Myocyte (in vitro differentiated cells): ENCODE measurements around the gene CACNA1S. TPM values are rescaled to one million over a fixed set of nuclear protein-coding genes. Genes with fewer than 3 reads are reported as not detected.

Source experiments
- DNase-seq: peaks from one replicate; pipeline ENCODE4 v3.0.0-alpha.2; 2012; ENCODE audit warnings: low read depth
- total RNA-seq: library from RNA; depleted of rRNA; stranded (reverse); fragments of >200 nt; gene quantifications from 2 replicates; pipeline ENCODE4 v1.2.3, GENCODE V29; 2014

CACNA1S gene
- total RNA-seq, 1 donor from 2014 or later = 57.2 TPM

DNA sequence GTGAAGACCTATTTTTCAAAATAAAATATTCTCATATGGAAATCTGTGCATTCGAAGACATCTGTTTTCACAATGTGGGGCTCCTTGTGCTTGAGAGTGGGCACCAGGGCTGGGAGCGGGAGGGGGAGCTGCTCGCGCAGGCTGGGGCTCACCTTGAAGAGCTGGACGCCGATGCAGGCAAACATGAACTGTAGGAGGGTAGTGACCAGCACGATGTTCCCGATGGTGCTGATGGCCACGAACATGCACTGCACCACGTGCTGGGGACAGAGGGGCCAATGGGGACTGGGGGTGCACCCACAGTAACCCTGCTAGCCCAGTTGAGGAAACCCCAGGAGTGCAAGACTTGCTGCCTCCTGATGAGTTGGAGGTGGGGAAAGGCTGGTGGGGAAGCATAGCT lies 46.5 kb downstream of the CACNA1S start:
- DNase-seq = no peak

DNA sequence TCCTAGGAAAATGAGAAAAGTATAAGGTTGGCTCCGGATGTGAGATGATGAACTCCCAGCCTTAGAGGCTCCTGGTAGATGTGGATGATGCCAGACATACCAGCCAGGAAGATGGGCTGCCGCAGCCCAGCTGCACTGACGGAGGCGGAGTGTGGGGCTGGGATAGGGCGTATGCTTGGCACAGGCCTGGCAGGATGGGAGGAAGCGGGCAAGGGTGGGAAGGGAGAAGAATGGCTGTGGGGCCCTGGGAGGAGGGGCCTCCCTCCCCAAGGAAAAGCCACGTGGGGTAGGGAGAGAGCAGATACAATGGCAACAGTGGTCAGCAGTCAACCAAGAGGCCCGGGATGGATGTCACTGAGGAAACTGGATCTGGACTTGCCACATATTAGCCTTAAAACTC lies 47.4 kb downstream of the CACNA1S start:
- no peak for DNase-seq

DNA sequence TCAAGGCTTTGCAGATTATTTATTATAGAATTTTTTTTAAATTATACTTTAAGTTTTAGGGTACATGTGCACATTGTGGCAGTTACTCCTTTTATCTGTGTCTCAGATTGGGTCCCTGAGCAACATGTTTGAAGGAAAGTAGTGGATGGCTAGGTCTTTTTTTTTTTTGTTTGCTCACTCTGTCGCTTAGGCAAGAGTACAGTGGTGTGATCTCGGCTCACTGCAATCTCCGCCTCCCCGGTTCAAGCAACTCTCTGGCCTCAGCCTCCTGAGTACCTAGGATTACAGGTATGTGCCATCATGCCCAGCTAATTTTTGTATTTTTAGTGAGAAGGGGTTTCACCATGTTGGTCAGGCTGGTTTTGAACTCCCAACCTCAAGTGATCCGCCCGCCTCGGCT lies 49.1 kb downstream of the CACNA1S start:
- no peak for DNase-seq

DNA sequence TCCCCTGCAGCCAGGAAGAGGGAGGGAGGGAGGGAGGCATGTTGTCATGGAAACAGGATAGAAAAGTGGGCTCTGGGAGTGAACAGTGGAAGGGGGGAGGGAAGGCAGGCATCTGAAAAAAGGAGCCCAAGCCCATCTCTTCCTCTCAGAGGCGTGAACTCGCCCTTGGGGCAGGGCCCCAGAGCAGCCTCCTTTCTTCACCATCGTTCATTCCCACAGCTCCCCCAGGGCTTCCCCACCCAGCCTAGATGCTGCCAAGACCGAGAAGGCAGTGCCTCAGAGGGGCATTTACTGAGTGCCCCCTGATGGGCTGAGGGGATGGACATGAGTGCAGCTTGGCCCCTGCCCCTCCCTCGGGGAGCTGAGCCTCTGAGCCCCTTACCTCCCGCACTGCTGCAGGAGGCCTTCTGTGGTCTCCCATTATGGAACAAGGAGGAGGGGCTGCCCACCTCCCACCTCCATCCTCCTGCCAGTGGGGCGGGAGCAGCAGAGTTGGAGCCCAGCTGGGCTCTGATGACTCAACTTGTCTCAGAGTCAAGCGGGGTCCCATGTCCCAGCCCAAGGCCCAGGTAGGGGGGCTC lies 49.6 kb downstream of the CACNA1S start:
- no peak for DNase-seq

DNA sequence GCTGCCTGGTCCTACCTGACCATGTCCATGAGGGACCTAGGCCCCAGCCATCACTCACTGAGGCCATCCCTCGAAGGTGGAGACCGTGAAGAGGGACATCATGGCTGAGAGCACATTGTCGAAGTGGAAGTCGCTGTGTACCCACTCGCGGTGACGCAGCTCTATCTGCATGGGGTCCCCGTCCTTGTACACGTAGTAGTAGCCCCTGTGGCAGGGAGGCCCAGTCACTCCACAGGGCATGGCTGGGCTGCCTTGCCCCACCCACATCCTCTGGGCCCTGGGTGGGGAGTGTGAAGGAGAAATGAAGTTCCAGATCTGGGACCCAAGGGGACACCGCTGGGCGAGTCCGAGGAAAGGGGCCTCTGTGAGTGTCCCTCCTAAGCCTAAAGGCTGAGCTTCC lies 50.3 kb downstream of the CACNA1S start:
- no peak for DNase-seq

DNA sequence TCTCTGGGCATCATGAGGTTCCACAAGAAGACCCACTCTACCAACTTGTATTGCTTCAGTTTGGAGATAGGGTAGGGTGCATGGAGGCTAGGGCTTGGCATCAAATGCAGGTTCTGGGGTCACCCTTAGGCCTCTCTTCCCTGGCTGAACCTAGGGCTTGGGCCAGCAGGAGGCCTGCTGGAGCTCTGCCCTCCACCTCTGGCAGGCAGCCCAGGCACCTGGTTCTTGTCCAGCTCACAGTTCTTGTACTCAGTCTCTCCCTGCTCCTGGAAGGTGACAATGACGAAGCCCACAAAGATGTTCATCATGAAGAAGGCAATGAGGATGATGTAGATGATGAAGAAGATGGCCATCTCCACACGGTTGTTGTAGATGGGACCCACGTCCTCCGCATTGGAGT lies 51.2 kb downstream of the CACNA1S start:
- no peak for DNase-seq

DNA sequence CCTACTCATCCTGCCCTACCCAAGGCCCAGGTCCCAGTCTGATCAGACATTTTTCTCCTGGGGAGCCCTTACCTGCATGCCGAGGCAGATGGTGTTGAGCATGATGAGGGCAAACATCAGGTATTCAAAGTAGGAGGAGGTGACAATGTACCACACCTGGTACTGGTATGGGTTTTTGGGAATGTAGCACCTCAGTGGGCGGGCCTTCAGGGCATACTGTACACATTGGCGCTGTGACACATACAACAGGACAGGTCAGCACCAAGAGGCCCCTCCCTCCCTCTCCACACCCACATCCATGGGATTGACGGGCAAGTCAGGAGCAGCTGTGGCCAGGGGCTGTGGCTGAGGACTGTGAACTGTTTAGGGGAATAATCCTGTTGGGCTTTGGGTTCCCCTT lies 51.6 kb downstream of the CACNA1S start:
- DNase-seq = no peak

DNA sequence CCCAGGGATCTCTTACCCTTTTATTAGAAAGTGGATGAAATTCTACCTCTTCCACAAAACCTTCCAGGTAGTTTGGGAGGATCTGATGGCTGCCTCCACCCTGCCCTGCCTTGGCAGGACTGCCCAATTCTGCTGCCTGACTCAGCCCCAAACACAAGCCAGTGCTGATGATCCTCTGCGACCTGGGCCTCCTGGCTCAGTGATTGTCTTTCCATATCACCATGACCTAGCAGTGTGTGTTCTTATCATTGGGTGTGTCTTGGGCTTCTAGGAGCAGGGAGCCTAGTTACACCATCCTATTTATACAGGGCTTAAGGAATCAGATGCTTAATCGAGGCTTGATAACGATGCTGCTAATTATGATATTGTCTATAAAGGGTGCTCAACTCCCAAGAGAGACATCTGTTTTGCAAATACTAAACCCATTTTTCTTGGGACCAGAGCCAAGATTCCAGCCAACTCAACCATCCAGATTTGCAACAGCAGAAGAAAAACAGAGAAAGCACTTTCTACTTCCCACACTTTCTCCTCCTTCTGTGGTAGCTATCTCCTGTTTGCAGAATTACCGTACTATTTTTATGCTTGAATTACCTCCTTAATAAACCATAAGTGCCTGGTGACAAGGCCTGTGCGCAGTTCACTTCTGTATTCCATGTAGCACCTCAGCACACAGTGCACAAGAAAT lies 52.2 kb downstream of the CACNA1S start:
- no peak for DNase-seq

DNA sequence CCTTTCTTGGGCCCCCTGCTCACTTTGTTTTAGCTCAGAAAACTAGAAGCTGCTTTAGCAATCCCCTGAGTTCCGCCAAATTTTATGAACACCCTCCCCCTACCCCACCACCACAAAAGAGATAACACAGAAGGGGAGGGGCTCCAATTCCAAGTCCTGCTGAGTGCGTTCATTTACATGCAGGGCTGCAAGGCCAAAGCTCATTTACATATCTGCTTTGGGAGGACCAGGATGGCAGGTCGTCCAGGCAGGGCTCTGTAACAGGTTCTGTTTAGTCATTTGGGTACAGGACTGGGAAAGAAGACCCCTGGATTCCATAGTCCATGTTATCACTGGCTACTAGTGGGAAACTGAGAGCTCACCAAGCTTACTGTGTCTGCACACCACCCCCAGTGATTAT lies 52.8 kb downstream of the CACNA1S start:
- DNase-seq = no peak

DNA sequence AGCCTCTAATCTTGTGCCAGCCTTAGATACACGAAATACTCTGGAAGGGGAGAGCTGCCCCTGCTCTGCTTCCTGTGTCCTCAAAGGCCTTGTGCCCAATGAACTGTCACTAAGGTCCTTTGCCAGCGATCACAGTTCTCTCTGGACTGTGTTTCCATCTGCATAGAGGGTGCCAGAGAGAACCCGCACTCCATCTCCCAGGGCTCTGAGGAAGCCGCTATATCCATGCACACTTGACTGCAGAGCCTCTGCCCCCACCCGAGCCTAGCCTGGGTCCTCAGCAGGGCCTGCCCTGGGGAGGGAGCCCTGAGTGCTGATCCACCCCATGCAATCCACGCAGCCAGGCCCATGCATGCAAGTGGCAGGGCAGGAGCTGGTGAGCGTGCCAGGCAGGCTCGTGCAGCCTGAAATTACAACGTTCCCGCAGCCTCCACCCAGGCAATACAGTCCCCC lies 58.1 kb downstream of the CACNA1S start:
- DNase-seq = no peak

DNA sequence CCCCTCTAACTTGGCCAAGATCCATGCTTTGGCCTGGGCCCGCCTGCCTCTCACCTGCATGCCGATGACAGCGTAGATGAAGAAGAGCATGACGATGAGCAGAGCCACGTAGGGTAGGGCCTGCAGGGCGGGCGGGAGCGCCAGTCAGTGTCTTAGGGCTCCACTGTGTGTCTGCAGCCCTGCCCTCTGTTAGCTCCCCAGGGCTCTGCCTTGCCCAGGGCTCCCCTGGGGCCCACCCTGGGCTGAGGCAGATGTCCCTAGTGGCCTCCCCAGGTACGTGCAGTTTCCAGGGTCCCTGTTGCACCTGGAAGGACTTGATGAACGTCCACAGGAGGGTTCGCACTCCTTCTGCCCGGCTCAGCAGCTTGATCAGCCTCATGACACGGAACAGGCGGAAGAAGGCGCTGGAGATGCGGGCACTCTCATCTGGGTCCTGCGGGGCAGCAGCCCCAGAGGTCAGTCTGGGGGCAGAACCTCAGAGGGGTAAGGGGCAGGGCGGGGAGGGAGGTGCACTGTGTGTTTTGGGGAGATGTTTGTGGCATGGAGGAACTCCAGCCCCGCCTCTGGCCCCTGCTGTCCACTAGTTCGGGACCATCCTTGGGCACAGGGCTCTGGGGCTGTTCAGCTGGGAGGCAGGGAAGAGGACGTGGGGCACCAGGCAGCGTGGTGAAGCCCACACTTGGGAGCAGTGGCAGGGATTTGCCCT lies 58.9 kb downstream of the CACNA1S start:
- no peak for DNase-seq

DNA sequence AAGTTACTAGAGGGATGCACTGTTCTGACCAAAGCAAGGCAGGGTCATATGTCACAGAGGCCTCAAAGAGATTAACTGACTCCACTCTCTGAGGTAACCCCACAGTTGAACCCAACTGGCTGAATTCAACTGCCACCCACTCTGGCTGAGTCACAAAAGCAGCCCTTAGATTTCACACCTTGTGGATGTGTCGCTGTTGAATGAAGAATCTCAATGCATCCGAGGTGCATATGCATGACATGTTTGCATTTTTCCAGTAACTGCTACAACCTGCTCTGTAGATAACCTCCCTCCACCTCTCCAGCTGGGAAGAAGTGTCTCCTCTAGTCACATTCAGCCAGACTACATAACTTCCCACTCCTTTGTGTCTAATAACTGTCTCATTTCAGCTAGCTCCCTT lies 60.8 kb downstream of the CACNA1S start:
- no peak for DNase-seq

DNA sequence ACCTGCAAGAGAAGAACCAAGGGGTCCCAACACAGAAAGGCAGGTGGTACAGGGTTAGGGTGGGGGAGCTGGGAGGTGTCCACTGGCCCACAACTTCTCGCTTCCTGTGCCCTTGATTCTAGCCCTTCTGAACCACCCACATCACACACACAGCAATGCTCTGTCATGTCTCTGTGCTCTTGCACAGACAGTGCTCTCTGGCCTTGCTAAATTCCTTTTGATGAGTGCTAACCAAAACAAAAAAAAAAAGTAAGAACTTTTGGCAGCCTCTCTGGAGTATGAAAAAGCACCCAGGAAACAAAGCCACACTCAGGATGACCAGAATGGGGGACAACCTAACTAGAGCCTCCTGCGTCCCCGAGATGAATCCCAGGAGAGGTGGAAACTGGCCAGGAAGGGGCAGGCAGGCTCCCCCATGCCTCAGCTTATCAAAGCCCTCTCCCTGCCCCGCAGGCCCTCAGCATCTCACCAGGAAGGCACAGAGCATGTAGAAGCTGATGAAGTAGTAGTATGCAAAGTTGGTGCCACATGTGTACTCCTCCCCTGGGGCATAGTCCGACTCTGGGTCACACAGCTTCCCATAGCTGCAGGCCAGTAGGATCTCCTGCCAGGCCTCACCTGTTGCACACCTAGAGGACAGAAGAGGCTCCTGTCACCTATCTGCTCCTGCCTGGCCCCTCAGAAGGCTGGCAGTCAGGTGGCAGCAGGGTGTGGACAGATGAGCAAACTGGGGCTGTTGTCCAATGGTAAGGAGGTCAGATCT lies 61.5 kb downstream of the CACNA1S start:
- DNase-seq = no peak

DNA sequence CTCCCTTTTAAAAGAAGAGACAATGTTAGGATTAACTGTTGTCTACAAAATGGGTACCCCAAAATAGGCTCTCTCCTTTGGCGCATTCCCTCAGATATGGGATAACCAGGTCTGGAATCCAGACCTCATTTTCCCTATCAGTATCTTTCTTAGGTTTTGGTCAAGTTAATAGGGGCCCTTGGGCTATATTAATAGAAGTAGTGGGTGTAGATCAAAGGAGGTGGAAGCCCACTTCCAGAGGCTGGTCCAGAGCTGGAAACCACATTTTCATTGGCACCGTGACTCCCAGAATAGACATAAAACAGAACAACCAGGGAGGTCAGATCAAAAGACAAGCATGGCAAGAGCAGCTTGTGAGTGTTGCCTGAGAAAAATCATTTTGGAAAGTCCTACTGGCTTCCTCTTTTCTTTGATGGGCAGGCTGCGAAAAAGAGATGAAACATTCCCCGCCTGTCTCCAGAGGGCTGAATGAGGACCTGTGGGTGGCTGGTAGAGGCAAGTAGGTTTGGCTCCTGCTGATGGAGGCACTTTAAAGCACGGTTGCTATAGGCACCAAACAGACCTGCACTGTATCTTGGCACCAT lies 62.9 kb downstream of the CACNA1S start:
- no peak for DNase-seq

DNA sequence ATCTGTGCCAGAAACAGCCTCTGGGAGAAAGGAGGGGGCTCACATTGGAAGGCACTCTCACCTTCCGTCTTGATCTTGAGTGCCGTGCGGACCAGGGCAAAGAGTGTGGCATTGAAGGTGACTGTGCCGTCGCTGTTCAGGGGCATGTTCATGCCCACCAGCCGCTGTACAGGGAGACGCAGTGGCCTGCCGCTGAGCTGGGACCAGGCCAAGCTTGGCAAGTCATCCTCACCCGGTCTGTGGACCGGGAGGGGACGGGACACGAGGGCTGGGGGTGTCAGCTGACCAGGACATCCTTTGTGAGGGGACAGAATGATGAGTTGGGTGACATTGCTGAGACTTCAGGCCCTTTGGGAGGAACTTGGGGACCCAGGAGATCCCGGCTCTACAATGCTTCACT lies 63.7 kb downstream of the CACNA1S start:
- DNase-seq = no peak

DNA sequence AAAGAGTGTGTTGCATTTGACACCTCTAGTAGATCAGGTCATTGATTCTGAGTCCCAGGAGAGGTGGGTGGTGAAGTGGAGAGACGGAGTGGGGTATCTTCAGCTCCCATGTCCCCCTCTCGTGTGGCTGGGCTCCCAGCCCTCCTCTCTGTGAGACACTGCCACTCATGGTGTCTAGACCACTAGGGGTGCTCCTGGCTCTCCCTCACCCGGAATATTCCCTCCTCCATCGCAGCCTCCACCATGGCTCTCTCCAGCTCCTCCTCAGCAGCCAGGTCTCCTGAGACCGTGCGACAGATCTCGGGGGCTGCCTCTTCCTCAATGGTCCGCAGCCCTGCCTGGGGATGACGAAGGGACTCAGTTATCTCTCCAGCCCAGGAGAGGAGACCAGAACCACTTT lies 68.1 kb downstream of the CACNA1S start:
- no peak for DNase-seq

DNA sequence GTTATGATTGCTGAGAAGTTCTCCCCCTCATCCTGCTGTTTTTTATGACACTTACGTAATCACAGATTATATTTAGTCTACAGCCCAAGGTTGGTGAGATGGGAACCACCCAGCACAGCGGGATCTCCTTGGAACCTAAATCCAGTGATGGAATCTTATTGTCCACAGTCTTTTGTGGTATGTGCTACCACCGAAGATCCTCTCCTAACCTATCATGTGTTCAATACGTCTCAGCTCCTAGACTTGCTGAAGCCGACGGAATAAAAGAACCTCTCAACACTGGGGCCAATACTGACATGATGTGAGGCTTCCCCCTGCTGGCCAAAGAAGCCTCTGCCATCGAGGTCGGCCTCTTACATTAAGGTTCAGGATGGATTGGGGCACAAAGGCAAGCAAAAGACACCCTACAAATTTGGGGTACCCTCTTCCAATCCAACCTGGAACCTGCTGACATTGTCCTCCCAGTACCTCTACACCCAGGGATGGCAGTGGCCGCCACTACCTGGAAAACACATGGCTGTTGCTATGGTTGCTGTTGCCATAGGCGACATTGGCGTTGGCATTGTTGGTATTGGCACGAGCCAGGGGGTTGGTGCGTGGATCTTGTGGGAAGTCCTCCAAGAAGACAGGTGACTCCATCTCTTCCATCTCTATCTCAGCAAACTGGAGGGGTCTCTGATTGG lies 69.3 kb downstream of the CACNA1S start:
- peak; percentile 65 for DNase-seq

DNA sequence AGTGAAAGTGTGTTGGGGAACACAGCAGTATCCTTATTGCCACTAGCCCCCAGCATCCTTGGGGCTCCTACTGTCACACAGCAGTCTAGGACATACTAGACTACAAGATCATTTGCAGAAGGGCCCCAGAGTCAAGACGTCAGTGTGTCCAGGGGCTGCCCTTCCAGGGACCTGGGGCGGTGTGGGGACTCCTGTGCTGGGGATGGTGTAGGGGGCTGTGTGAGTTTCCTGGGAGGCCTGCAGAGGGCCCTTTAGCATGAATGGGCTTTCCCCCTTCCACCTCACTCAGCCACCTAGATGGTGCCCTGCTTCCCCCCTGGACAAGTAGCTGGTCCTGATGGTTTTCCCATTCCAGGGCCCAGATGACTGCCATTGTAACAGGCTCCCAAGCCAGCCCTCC lies 71.2 kb downstream of the CACNA1S start:
- DNase-seq = no peak

DNA sequence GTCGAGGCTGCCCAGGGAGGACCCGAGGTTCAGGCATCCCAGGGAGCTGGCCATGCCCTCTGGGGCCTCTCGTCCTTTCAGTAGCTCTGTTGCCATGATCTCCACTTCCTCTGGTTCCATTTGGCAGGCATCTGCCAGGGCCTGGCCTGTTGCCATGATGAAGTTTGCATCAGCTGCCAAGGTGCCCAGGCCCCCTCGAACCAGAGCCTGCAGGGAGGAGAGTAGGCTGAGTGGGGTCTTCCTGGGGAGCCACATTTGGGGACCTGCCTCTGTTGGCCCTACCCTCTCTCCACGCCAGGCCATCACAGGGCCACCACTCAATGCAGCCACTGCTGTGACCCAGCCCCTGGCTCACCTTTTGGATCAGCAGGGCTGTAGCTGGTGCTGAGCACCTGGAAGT lies 72.3 kb downstream of the CACNA1S start:
- no peak for DNase-seq

DNA sequence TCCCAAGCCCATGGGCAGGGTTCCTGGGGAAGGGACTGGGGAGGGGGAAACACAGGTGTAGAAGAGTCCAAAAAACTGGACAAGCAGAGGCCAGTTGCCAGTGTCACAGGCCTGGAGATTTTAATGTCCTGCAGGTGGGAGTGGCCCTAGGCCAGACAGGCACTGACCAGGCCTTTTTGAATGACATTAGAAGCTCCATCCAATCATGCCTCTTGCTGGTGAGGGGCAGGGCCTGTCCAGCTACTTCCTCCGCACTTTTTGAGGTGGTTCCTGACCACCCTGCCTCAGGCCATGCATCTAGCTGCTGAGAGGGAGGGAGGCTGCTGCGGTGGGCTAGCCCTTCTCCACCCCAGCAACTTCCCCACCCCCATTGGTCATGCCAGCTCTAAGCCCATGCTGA lies 72.8 kb downstream of the CACNA1S start:
- DNase-seq = no peak
